Measurements from ENCODE around the gene COL11A1.
"Not testable (repeated sequence)": the region's sequence is repeated elsewhere in the genome, so short reads cannot be mapped to it uniquely, and the experiment has no call there.

The COL11A1 gene

DNA sequence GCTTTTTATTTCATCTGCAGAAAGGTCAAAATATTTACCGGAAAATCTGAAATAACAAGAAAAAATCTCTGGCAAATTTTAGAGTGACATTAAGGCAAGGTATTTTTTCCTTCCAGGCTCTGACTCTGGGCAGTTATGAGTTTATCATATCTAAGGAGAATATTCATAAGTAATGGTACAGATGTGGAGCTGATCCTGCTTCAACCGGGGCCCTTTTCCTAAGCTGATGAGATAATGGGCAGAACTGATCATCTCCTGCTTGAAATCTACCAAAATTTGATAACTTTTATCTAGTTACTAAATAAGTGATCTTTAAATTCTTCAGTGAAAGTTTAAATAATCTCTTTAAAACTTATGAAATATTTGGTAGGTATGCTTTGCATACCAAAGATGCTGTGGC, 211.6 kb downstream of the COL11A1 start:
- DNase-seq: no peak

DNA sequence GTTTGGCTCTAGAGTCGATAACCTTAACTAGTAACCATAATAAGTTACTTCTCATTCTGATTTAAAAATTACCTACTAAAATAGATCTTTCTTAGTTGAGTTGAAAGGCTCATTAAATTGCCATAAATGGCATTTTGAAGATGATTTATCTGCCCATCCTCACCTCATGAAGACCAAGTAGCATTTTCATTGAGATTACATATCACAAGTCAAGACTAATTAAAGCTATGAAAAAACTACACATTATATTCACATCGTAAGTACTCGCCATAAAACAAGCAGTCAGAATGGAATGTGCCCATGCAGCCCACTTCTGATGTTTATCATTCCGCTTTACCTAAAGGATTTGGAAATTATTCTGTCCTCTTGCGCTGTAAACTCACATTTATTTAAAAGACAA, 212.0 kb downstream of the COL11A1 start:
- no peak for DNase-seq

DNA sequence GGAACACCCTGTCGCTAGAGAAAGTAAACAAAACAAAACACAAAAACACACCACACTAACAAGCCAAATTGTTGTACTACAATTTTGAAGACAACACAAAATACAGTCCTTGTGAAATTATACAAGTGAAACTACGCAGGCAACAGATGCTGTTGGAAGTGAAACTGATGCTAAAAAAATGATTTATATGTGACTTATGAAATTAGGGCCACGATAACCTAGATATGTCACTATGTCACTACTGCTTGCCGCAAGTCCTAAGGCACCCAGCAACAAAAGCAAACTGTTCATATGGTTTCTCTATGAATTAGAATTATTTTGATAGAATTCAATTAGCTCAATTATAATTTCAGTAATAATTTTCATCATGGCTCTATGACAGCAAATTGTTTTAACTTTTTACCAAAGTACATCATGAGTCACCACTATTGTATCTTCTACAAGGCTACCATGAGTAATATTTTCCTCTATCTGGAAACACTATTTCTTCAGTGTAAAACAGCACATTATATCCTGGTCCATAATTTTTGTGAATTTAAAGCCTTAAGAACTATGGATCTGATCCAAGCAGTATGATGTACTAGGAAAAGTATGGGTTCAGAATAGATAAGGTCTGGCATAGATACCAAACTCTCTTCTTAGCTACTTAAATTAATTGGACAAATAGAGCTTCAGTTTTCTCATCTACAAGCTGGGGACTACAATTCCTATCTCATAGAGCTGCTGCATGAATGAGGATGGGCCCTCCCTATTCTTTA, 216.3 kb downstream of the COL11A1 start:
- no peak for DNase-seq

DNA sequence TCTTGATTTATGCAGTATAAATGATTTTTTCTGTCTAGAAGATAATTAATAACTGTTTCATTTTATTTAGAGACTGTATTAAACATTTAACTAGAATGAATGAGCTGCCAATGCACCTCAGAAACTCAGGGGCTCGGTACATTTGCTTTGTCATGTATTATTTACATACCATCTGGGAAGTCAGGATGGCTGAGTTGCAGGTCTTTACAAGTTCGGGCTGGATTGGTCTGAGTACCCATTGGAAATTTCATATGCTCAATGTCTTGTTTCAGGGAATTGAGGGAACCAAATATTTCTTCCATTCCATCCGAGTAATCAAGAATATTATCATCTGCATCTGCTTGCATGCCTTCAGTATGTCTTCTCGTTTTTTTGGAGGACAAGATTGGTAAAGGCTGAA, 221.7 kb downstream of the COL11A1 start:
- DNase-seq: no peak

DNA sequence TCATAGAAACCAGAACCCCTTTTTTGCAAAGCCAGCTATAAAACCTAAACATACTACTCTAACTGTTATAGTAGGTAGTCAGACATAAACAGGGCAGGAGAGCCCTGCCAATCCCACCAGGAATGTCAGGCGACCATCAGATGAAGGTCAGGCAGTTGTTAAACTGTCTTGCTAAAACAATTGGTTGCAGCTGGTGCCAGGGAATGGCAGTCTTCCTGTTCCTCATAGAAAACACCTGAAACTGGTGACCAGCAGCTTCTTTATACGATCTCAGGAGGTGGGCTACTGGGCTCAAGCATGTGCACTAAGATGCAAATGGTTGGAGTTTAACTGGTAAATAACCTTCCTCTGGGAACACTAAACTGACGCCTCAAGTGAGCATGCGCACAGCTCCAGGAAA, 224.1 kb downstream of the COL11A1 start:
- DNase-seq: no peak

DNA sequence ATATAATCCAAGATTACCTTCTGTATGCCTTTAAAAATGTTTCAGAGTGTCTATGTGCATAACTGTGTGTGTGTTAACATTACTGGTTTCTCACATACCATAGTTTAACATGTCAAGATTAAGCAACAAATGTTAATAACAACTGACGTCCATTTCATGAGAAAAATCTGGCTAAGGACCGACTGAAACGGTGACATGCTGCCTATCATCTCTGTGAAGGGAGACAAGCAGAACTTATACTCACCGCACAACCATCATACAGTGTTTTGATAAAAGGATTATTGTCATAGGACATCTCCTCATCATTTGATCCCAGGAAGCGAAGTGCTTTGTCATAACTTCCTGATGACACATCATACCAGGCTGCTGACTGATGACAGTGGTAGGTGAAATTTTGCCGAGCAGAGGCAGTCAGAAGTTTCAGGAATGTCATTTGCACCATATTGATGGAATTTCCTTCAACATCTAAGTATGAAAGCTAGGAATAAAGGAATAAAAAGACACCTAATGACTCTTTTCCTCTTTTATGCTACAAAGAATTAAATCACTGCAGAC, 228.8 kb downstream of the COL11A1 start:
- no peak for DNase-seq

DNA sequence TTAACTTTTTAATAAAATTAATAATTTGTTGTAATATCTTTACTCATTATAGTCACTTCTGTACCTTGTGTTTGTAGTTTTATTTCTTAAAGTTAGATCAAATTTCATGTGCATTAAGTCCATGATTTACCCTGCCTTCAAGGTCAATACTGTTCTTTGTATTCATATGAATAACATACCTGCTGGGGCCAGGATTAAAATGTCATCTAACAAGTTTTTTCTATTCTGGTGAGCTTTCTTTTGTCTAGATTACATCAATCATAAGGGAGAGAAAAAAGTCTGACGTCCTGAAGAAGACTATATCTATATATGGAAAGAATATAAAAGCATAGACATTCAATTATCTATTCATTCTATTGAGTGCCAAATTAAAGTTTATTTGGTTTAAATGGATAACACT, 232.6 kb downstream of the COL11A1 start:
- DNase-seq: no peak

DNA sequence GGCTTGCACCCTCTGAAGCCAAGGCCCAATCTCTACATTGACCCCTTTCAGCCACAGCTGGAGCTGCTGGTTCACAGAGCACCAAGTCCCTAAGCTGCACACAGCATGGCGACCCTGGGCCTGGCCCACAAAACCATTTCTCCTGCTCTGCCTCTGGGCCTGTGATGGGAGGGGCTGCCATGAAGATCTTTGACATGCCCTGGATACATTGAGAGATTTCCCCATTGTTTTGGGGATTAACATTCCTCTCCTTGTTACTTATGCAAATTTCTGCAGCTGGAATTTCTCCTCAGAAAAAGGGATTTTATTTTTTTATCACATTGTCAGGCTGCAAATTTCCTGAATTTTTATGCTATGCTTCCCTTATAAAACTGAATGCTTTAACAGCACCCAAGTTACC, 235.8 kb downstream of the COL11A1 start:
- DNase-seq: no peak

DNA sequence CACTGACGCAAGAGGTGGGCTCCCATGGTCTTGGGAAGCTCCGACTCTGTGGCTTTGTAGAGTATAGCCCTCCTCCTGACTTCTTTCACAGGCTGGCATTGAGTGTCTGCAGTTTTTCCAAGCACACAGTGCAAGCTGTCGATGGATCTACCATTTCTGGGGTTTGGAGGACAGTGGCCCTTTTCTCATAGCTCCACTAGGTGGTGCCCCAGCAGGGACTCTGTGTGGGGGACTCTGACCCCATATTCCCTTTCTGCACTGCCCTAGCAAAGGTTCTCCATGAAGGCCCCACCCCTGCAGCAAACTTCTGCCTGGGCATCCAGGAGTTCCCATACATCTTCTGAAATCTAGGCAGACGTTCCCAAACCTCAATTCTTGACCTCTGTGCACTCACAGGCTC, 236.2 kb downstream of the COL11A1 start:
- no peak for DNase-seq

DNA sequence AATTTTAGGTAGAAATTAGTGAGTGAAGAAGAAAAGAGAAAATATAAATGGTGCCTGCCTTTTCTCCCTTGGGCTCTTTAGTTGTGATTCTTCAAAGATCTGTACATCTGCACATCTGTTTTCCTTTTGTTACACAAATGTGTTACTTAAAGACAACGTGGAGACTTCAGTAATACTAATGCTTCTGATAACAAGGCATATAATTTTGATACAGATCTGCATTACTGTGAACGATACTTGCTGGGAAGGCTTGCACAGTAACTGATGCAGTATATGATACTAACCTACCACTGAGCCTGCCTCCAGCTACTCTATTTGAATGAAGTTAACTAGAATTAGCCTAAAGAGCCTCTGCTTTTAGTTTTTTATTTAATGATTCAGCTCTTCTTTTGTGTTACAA, 244.6 kb downstream of the COL11A1 start:
- no peak for DNase-seq

DNA sequence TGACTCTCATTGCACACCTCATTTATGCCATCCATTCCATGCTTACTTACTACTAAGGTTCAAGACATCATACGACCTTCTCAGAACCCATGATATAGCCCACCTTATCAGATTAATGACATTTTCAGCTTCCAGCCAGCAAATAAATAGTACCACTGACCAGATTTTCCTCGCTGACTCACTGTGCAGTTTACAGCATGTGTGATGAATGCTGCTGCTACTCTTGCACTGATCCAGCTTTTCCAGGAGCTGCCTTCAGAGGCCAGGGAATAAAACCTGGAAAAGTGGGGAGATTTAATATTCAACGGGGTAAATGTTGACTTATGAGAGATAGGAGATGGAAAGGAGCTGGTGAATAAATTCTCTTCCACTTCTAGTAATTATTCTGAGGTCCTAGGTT, 247.1 kb downstream of the COL11A1 start:
- DNase-seq: no peak

DNA sequence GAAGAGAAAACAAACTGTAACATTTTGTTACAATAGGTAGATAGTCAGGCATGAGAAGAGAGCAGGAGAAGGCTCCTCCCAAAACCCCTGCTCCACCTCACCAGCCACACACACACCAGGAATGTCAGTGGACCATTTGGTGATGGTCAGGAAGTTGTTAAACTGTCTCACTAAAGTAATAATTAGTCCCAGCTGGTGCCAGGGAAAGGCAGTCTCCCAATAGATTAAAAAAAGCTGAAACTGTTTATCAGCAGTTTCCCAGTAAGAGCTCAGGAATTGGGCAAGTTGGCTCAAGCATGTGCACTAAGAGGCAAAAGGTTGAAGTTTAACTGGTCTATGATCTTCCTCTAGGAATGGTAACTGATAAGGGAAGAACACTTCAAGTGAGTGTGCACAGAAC, 249.6 kb downstream of the COL11A1 start:
- DNase-seq: no peak

DNA sequence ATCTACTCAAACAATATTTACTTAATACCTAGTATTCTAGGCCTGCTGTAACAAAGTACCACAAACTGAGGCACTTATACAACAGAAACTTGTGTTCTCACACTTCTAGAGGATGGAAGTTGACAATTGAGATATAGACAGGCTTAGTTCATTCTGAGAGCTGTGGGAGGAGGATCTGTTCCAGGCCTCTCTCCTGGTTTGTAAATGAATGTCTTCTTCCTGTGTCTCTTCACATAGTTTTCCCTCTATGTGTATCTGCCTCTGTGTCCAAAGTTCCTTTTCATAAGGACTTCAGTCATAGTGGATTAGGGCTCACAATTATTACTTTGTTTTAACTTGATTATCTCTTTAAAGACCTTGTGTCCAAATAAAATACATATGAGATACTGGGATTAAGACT, 251.1 kb downstream of the COL11A1 start:
- DNase-seq: no peak

DNA sequence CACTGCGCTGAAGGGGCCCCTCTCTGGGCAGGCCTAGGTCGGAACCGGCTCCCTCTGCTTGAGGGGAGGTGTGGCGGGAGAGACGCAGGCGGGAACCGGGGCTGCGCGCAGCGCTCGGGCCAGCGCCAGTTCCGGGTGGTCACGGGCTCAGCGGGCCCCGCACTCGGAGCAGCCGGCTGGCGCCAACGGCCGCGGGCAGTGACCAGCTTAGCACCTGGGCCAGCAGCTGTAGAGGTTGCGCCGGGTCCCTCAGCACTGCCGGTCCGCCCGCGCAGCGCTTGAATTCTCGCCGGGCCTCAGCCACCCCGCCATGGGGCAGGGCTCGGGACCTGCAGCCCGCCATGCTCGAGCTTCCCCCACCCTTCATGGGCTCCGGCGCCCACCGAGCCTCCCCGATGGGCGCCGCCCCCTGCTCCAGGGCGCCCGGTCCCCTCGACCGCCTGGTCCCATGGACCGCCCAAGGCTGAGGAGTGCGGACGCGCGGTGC, 254.6 kb downstream of the COL11A1 start:
- DNase-seq: no peak

DNA sequence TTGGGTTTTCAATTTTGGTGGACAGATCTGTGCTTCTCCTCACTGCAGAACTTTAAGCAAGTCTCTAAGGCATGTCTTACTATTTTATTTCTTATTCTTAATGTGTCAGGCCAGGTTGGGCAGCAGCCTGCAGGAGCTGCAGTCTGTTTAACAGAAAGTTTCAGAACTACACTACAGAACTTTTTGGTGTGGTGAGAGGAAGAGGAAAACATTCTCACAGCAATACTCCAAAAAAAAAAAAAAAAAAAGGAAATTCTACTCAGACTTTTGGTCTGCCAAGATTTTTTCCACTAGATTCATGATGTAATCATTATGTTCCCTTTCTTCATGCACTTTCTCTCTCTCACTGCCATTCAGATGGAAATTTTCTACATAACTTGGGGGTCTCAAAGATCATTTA, 255.2 kb downstream of the COL11A1 start:
- DNase-seq: no peak

DNA sequence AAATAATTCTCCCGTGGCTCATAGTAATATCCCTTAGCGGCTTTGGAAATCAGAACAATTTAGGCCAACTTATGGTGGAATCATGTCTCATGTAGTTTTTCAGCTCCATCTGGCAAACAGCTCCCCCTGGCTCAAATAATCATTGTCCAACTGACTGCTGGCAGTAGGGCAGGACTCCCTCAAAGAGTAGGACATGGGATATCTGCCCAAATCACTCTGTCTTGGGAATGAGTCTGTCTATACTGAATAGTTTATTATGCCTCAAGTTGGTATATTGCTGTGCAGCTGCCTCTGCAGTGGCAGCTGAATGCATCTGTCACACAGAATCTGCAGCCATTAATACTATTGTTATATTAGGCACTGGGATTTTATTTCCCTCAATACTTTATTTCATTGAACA, 255.7 kb downstream of the COL11A1 start:
- DNase-seq: no peak

DNA sequence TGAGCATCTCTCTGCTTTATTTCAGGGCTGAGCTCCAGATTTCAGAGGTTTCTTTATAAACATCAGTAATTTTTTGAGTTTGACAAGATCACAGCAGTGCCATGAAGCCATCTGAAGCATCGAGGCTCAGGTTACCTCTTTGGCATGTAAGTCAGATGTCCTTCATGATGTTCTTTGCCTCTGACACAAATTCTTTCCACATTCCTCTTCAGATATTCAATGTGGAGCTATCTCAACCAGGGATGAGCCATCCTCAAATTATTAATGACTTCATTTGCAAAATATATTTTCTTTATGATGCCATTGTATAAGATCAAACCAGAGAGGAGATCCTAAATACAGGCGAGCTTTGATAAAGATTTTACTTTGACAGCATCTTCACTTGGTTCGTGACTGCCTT, 256.7 kb downstream of the COL11A1 start:
- DNase-seq: no peak

DNA sequence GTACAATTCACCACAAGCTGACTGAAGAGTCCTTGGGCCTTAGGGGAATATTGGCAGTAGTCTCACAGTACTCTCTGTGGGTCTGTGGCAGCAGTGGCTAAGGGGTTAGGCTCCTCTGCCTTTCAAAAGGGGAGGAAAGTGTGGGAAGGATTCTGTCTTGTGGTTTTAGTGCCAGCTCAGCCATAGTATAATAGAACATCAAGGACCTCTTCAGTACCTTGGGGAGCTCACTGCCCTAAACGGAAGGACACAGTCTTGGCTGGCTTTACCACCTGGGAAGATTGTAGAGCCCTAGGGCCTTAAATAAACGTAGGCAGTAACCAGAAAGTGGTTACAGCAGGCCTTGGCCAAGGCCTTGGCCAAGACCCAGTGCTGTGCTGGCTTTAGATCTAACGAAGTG, 265.7 kb downstream of the COL11A1 start:
- DNase-seq: no peak

DNA sequence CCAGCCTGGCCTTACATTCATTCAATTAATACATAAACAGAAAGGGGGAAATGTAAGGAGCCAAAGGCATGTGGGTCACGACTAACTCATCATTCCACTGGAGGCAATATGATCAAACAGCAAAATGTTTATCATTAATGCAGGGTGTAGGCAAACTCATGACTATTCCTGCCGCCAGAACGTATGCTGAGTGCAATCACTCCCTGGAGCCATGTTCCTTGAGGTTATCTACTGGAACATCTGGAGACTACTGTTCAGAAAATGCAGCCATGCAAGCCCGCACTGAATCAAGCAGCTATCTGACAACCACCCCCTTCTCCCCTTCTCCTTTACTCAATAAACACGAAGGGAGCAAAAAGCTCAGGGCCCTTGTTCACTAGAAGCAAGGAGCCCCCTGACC, 267.6 kb downstream of the COL11A1 start:
- DNase-seq: no peak

DNA sequence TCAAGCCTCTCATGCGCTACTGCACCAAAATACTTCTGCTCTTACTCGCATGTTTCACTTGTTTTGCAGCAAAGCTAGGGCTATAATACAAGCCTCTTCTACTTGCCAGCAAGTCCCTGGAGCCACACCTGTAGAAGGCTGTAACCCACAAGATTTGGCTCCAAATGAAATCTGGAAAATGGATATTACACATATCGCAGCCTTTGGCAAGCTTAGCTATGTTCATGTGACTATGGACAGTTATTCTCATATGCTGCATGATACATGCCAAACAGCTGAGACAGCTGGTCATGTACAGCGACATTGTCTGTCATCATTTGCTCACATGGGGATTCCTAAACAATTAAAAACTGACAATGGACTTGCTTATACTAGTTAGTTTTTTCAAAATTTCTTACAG, 270.3 kb downstream of the COL11A1 start:
- no peak for DNase-seq

DNA sequence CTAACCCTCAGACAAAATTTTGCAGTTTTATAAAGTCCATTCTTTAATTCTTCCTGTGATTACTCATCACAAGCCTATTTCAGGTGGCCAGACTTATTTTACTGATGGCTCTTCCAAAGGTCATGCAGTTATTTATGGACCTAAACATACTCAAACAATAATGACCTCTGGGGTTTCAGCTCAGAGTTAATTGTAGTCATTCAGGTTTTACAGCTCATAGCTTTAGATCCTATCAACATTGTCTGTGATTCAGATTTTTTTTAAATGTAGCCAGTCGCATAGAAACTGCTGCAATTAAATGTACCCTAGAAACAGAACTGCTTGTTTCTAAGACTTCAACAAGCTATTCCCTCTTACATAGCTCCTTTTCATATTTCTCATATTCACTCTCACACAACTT, 270.8 kb downstream of the COL11A1 start:
- DNase-seq: no peak

DNA sequence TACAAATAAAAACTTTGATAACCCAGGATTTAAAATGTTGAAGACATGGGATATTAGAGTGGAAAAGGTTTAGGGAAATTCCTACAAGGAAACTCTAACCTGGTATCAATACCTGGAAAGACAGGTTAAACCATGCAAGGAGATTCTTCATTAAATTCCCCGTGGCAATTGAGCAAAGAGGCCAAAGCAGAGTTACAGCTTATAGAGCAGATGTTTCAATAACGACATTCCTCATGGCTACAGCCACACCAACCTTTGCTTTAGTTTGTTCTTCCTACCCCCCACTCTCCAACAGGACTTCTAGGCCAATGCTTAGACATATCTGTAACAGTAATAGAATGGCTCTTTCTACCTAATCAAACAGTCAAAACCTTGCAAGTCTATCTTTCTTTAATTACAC, 271.3 kb downstream of the COL11A1 start:
- no peak for DNase-seq

DNA sequence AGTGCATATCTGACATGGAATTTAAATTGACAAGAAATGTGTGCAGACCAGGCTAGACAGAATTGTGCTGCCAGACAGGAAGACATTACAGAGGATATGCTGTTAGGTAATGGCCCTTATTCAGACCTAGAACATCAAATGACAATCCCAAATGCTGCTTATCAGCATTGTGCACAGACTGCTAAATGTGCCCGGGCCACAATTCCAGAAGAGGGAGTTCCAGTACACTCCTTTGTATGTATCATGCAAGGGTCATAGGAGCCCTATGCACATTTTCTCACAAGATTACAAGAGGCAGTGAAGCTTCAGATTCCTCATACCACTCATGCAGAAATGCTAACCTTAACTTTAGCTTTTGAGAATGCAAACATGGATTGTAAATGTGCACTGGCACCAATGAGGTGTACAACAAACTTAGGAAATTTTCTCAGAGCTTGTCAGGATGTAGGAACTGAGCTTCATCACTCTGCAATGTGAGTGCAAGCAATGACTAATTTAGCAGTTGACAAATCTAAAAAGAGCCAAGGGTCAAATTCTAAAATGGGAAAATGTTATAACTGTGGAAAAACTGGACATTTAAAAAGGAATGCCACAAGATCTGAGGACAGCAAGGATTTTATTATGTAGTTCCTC, 273.5 kb downstream of the COL11A1 start:
- no peak for DNase-seq

DNA sequence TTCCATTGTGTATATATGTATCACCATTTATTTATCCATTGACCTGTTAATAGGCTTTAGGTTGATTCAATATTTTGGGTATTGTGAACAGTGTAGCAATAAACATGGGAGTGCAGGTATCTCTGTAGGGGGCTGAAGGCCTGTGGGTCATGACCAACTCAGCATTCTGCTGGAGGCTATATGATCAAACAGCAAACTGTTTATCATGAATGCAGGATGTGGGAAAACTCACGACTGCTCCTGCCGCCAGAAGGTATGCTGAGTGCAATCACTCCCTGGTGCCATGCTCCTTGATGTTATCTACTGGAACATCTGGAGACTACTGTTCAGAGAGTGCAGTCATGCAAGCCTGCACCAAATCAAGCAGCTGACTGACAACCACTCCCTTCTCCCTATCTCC, 275.2 kb downstream of the COL11A1 start:
- DNase-seq: no peak

DNA sequence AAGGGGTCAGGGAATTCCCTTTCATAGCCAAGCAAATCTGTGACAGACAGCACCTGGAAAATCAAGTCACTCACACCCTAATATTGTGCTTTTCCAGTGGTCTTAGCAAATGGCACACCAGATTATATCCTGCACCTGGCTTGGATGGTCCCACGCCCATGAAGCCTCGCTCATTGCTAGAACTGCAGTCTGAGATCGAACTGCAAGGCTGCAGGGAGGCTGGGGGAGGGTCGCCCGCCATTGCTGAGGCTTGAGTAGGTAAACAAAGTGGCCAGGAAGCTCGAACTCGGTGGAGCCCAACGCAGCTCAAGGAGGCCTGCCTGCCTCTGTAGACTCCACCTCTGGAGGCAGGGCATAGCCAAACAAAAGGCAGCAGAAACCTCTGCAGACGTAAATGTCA, 281.6 kb downstream of the COL11A1 start:
- not testable (repeated sequence) for DNase-seq

Measured in SIG-M5 (cell line).